ENCODE results near the gene CNOT6. TPM values are rescaled to one million over a fixed set of nuclear protein-coding genes. Genes with fewer than 3 reads are reported as not detected.

Gene CNOT6
- total RNA-seq, 4 donors from 2014 or later: 3.8 to 43.5 (median 17.0) TPM

- TF ChIP-seq POLR2A (IDR thresholded peaks at IDR 0.05): no peak
- TF ChIP-seq CTCF (IDR thresholded peaks at IDR 0.05): no peak
- DNase-seq: no peak
- intact Hi-C loops (cut with DNase I; ENCODE audit: low total_unique reads): no loop called here
Measured at GRCh38 chr5:180599590-180599914, 105.4 kb downstream of the CNOT6 start.

GRCh38 chr5:180599981-180600553 is 105.9 kb downstream of the CNOT6 start:
- no peak overlapping the region for H3K4me3 ChIP-seq
- no peak for TF ChIP-seq CTCF (IDR thresholded peaks at IDR 0.05)
- TF ChIP-seq POLR2A (IDR thresholded peaks at IDR 0.05): no peak
- intact Hi-C loops (cut with DNase I; ENCODE audit: low total_unique reads): no loop called here
- no peaks in the 10 kb centered on the region for H3K9me3 ChIP-seq
- H3K4me1 ChIP-seq: no peaks in the 10 kb centered on the region
- no peak for DNase-seq
- no peaks in the 10 kb centered on the region for H3K27me3 ChIP-seq
- no peak overlapping the region for H3K27ac ChIP-seq
- no peaks in the 10 kb centered on the region for H3K36me3 ChIP-seq

More at GRCh38 chr5:180599590-180599914, 105.4 kb downstream of the CNOT6 start:
- Histone ChIP-seq H3K27ac (no peak overlapping the region), H3K27me3 (no peaks in the 10 kb centered on the region), H3K4me3 (no peak overlapping the region), H3K36me3 (no peaks in the 10 kb centered on the region), H3K4me1 (no peaks in the 10 kb centered on the region), H3K9me3 (no peaks in the 10 kb centered on the region)

GRCh38 chr5:180600554-180601041 is 106.4 kb downstream of the CNOT6 start:
- Histone ChIP-seq H3K27ac (no peak overlapping the region), H3K27me3 (no peaks in the 10 kb centered on the region), H3K9me3 (no peaks in the 10 kb centered on the region), H3K4me3 (no peak overlapping the region), H3K36me3 (no peaks in the 10 kb centered on the region), H3K4me1 (no peaks in the 10 kb centered on the region)
- no peak for DNase-seq
- intact Hi-C loops (cut with DNase I; ENCODE audit: low total_unique reads): no loop called here
- TF ChIP-seq POLR2A (IDR thresholded peaks at IDR 0.05) (no peak), CTCF (IDR thresholded peaks at IDR 0.05) (no peak)

- intact Hi-C loops (cut with DNase I; ENCODE audit: low total_unique reads): no loop called here
- H3K9me3 ChIP-seq: no peaks in the 10 kb centered on the region
- no peak for TF ChIP-seq POLR2A (IDR thresholded peaks at IDR 0.05)
- no peak for TF ChIP-seq CTCF (IDR thresholded peaks at IDR 0.05)
- H3K36me3 ChIP-seq: no peaks in the 10 kb centered on the region
- no peaks in the 10 kb centered on the region for H3K27me3 ChIP-seq
- DNase-seq: peak in 1 of 2 donors; percentile 5
- no peak overlapping the region for H3K4me3 ChIP-seq
- no peaks in the 10 kb centered on the region for H3K4me1 ChIP-seq
- no peak overlapping the region for H3K27ac ChIP-seq
Measured at GRCh38 chr5:180601591-180602480, 107.7 kb downstream of the CNOT6 start.

GRCh38 chr5:180602481-180603075 is 108.4 kb downstream of the CNOT6 start:
- H3K4me3 ChIP-seq: no peak overlapping the region

More at GRCh38 chr5:180602481-180603075, 108.4 kb downstream of the CNOT6 start:
- Histone ChIP-seq H3K9me3 (no peaks in the 10 kb centered on the region), H3K27me3 (no peaks in the 10 kb centered on the region), H3K36me3 (no peaks in the 10 kb centered on the region), H3K27ac (no peak overlapping the region), H3K4me1 (no peaks in the 10 kb centered on the region)
- no peak for TF ChIP-seq POLR2A (IDR thresholded peaks at IDR 0.05)
- no peak for TF ChIP-seq CTCF (IDR thresholded peaks at IDR 0.05)
- no peak for DNase-seq
- intact Hi-C loops (cut with DNase I; ENCODE audit: low total_unique reads): no loop called here

Measured in uterus (tissue), 4 donors.